Activated CD8-positive, alpha-beta T cell treated with anti-CD3 and anti-CD28 coated beads, Interleukin-2, amount 10 ng/mL, durations not matched to agents 7 days and 5 days (primary cell): ENCODE results near the gene THPO. TPM values are rescaled to one million over a fixed set of nuclear protein-coding genes. Genes with fewer than 3 reads are reported as not detected.

Experiments
- ATAC-seq: fragments of 150-1000 bp; cut with Tn5 transposase; one replicate; pipeline ENCODE4 v1.10.0; 2021; ENCODE audit warnings: moderate library complexity
- CTCF ChIA-PET: fragments of 350-600 bp; sonication (Branson Sonifier 250); formaldehyde crosslinking; loops from one replicate; lab custom pipeline; 2021; ENCODE audit warnings: antibody characterized with exemption; lab: Charles Lee
- POLR2A ChIA-PET: fragments of 350-600 bp; sonication (Branson Sonifier 250); formaldehyde crosslinking; loops from one replicate; lab custom pipeline; 2021; ENCODE audit warnings: antibody characterized with exemption; lab: Charles Lee
- DNase-seq: peaks from one replicate; pipeline ENCODE4 v3.0.0-alpha.2; 2020
- H3K27ac Mint-ChIP-seq: one replicate; pipeline ENCODE4 v1.8.0; 2021; ENCODE audit warnings: mild to moderate bottlenecking, mixed read lengths
- H3K27me3 Mint-ChIP-seq: one replicate; pipeline ENCODE4 v1.8.0; 2021; ENCODE audit warnings: low read depth, mixed read lengths
- H3K36me3 Mint-ChIP-seq: one replicate; pipeline ENCODE4 v1.8.0; 2021; ENCODE audit warnings: low read depth, mixed read lengths
- H3K4me1 Mint-ChIP-seq: one replicate; pipeline ENCODE4 v1.8.0; 2021; ENCODE audit warnings: low read depth, mixed read lengths
- H3K4me3 Mint-ChIP-seq: one replicate; pipeline ENCODE4 v1.8.0; 2021; ENCODE audit warnings: mild to moderate bottlenecking, mixed read lengths
- H3K9me3 Mint-ChIP-seq: one replicate; pipeline ENCODE4 v1.8.0; 2022; ENCODE audit warnings: mixed read lengths; ENCODE audit not compliant: insufficient read depth
- total RNA-seq, 2 experiments: library from RNA; stranded (reverse); gene quantifications; one replicate each; pipeline ENCODE4 v1.2.3, GENCODE V29; 2021

THPO gene
- total RNA-seq, 2 experiments from 2014 or later = not detected

GRCh38 chr3:184360929-184361531 lies 17.0 kb downstream of the THPO start:
- DNase-seq = no peak
- Mint-ChIP-seq H3K4me3 (peak overlapping the region; percentile 78), H3K36me3 (peaks cover 17% of the 10 kb centered on the region), H3K9me3 (no peaks in the 10 kb centered on the region), H3K27me3 (no peaks in the 10 kb centered on the region), H3K27ac (peak overlapping the region; percentile 77), H3K4me1 (peaks cover 24% of the 10 kb centered on the region)
- no peak for ATAC-seq
- ChIA-PET POLR2A (no interaction called here), CTCF (interaction anchor here (2.8 kb wide), 1 partner anchor 11 kb away, joined by 12 read pairs; no protein-coding TSS in a partner anchor)

GRCh38 chr3:184360070-184360928 lies 17.7 kb downstream of the THPO start:
- Mint-ChIP-seq H3K4me1 (peaks cover 23% of the 10 kb centered on the region), H3K27me3 (no peaks in the 10 kb centered on the region), H3K9me3 (no peaks in the 10 kb centered on the region), H3K36me3 (peaks cover 13% of the 10 kb centered on the region), H3K4me3 (peak overlapping the region; percentile 78), H3K27ac (peak overlapping the region; percentile 77)
- ChIA-PET POLR2A (no interaction called here), CTCF (interaction anchor here (2.8 kb wide), 1 partner anchor 12 kb away, joined by 12 read pairs; no protein-coding TSS in a partner anchor)
- ATAC-seq = no peak
- DNase-seq = no peak

GRCh38 chr3:184359610-184360009 lies 18.4 kb downstream of the THPO start:
- CTCF ChIA-PET = interaction anchor here (2.8 kb wide), 1 partner anchor 12 kb away, joined by 12 read pairs; no protein-coding TSS in a partner anchor
- DNase-seq = no peak
- no peak for ATAC-seq
- H3K4me3 Mint-ChIP-seq = no peak overlapping the region
- POLR2A ChIA-PET = interaction anchor here (0.6 kb wide), 1 partner anchor 12 kb away, joined by 3 read pairs; no protein-coding TSS in a partner anchor
- no peaks in the 10 kb centered on the region for H3K27me3 Mint-ChIP-seq
- H3K9me3 Mint-ChIP-seq = no peaks in the 10 kb centered on the region
- peaks cover 16% of the 10 kb centered on the region for H3K4me1 Mint-ChIP-seq
- peaks cover 6% of the 10 kb centered on the region for H3K36me3 Mint-ChIP-seq
- H3K27ac Mint-ChIP-seq = no peak overlapping the region

- peaks cover 16% of the 10 kb centered on the region for H3K4me1 Mint-ChIP-seq
- no peaks in the 10 kb centered on the region for H3K9me3 Mint-ChIP-seq
- H3K4me3 Mint-ChIP-seq = no peak overlapping the region
- no peak overlapping the region for H3K27ac Mint-ChIP-seq
- no peak for ATAC-seq
- CTCF ChIA-PET = interaction anchor here (2.8 kb wide), 1 partner anchor 13 kb away, joined by 12 read pairs; no protein-coding TSS in a partner anchor
- H3K27me3 Mint-ChIP-seq = no peaks in the 10 kb centered on the region
- POLR2A ChIA-PET = no interaction called here
- DNase-seq = no peak
- peaks cover 2% of the 10 kb centered on the region for H3K36me3 Mint-ChIP-seq
Observed at GRCh38 chr3:184358921-184359350, 19.1 kb downstream of the THPO start.

GRCh38 chr3:184358124-184358767 lies 19.8 kb downstream of the THPO start:
- H3K27ac Mint-ChIP-seq = no peak overlapping the region
- H3K4me3 Mint-ChIP-seq = no peak overlapping the region
- H3K27me3 Mint-ChIP-seq = no peaks in the 10 kb centered on the region
- ChIA-PET CTCF (interaction anchor here (2.8 kb wide), 1 partner anchor 14 kb away, joined by 12 read pairs; no protein-coding TSS in a partner anchor), POLR2A (no interaction called here)
- peaks cover under 1% of the 10 kb centered on the region for H3K36me3 Mint-ChIP-seq
- H3K9me3 Mint-ChIP-seq = no peaks in the 10 kb centered on the region
- ATAC-seq (no peak), DNase-seq (no peak)
- H3K4me1 Mint-ChIP-seq = peaks cover 18% of the 10 kb centered on the region

GRCh38 chr3:184357248-184358123 lies 20.5 kb downstream of the THPO start:
- H3K27ac Mint-ChIP-seq = no peak overlapping the region
- no peak for DNase-seq
- H3K27me3 Mint-ChIP-seq = no peaks in the 10 kb centered on the region
- ChIA-PET CTCF (interaction anchor here (0.6 kb wide), 1 partner anchor 67 kb away, joined by 3 read pairs; no protein-coding TSS in a partner anchor), POLR2A (no interaction called here)
- ATAC-seq = no peak
- no peaks in the 10 kb centered on the region for H3K9me3 Mint-ChIP-seq
- peaks cover 18% of the 10 kb centered on the region for H3K4me1 Mint-ChIP-seq
- no peaks in the 10 kb centered on the region for H3K36me3 Mint-ChIP-seq
- H3K4me3 Mint-ChIP-seq = no peak overlapping the region

- ChIA-PET CTCF (interaction anchor here (0.7 to 4.1 kb wide), 4 partner anchors 14 to 206 kb away, joined by 3 to 22 read pairs (median 4); no protein-coding TSS in a partner anchor), POLR2A (no interaction called here)
- no peak overlapping the region for H3K27ac Mint-ChIP-seq
Observed at GRCh38 chr3:184355261-184356040, 22.6 kb downstream of the THPO start.

GRCh38 chr3:184354754-184355153 lies 23.3 kb downstream of the THPO start:
- ChIA-PET POLR2A (no interaction called here), CTCF (interaction anchor here (0.7 to 4.1 kb wide), 4 partner anchors 14 to 206 kb away, joined by 3 to 22 read pairs (median 4); no protein-coding TSS in a partner anchor)
- ATAC-seq (no peak), DNase-seq (no peak)
- H3K27ac Mint-ChIP-seq = no peak overlapping the region
- H3K27me3 Mint-ChIP-seq = no peaks in the 10 kb centered on the region
- H3K36me3 Mint-ChIP-seq = no peaks in the 10 kb centered on the region
- no peaks in the 10 kb centered on the region for H3K9me3 Mint-ChIP-seq
- H3K4me3 Mint-ChIP-seq = no peak overlapping the region
- H3K4me1 Mint-ChIP-seq = peaks cover 6% of the 10 kb centered on the region

More at GRCh38 chr3:184355261-184356040, 22.6 kb downstream of the THPO start:
- H3K4me1 Mint-ChIP-seq = peaks cover 12% of the 10 kb centered on the region
- H3K9me3 Mint-ChIP-seq = no peaks in the 10 kb centered on the region
- no peak for ATAC-seq
- no peak overlapping the region for H3K4me3 Mint-ChIP-seq
- H3K36me3 Mint-ChIP-seq = no peaks in the 10 kb centered on the region
- DNase-seq = no peak
- no peaks in the 10 kb centered on the region for H3K27me3 Mint-ChIP-seq

- ATAC-seq (peak; percentile 73), DNase-seq (peak; percentile 63)
- peaks cover 6% of the 10 kb centered on the region for H3K4me1 Mint-ChIP-seq
- H3K9me3 Mint-ChIP-seq = no peaks in the 10 kb centered on the region
- H3K27me3 Mint-ChIP-seq = no peaks in the 10 kb centered on the region
- H3K36me3 Mint-ChIP-seq = no peaks in the 10 kb centered on the region
- no peak overlapping the region for H3K4me3 Mint-ChIP-seq
- ChIA-PET POLR2A (interaction anchor here (0.8 kb wide), 1 partner anchor 30 kb away, joined by 3 read pairs; no protein-coding TSS in a partner anchor), CTCF (interaction anchor here (0.5 to 4.1 kb wide), 20 partner anchors 8 to 1282 kb away, joined by 3 to 22 read pairs (median 4); partner anchors contain the start of genes EEF1AKMT4 and FAM131A)
- peak overlapping the region; percentile 63 for H3K27ac Mint-ChIP-seq
Observed at GRCh38 chr3:184354121-184354728, 23.8 kb downstream of the THPO start.

- no peak overlapping the region for H3K4me3 Mint-ChIP-seq
- POLR2A ChIA-PET = interaction anchor here (0.8 kb wide), 1 partner anchor 29 kb away, joined by 3 read pairs; no protein-coding TSS in a partner anchor
Observed at GRCh38 chr3:184353546-184353941, 24.5 kb downstream of the THPO start.

More at GRCh38 chr3:184353546-184353941, 24.5 kb downstream of the THPO start:
- DNase-seq (no peak), ATAC-seq (no peak)
- CTCF ChIA-PET = interaction anchor here (0.5 to 4.1 kb wide), 18 partner anchors 9 to 192 kb away, joined by 3 to 22 read pairs (median 4); partner anchors contain the start of genes EEF1AKMT4 and FAM131A
- Mint-ChIP-seq H3K36me3 (no peaks in the 10 kb centered on the region), H3K9me3 (no peaks in the 10 kb centered on the region), H3K27ac (no peak overlapping the region), H3K4me1 (peaks cover 6% of the 10 kb centered on the region), H3K27me3 (no peaks in the 10 kb centered on the region)
